ENCODE results near the gene LRFN4.

GRCh38 chr11:66904981-66905521 lies 48.2 kb downstream of the LRFN4 start:
- TF ChIP-seq HDAC2 (IDR thresholded peaks at IDR 0.05; ENCODE audit: borderline replicate concordance in 1 of 2, low read depth in 2 of 2, low read length in 2 of 2) (no peak), KDM1A (IDR thresholded peaks at IDR 0.05; ENCODE audit: borderline replicate concordance, low read length) (no peak), JUND (IDR thresholded peaks at IDR 0.05; ENCODE audit: low read length) (no peak), POLR2AphosphoS5 (IDR thresholded peaks at IDR 0.05; ENCODE audit: low read depth, low read length) (no peak), CTCF (IDR thresholded peaks at IDR 0.05; ENCODE audit: control extremely low read depth in 1 of 3, insufficient read depth in 1 of 3, low read depth in 1 of 3, low read length in 3 of 3) (no peak), USF2 (IDR thresholded peaks at IDR 0.05; ENCODE audit: low read length) (no peak), SIN3A (conservative IDR thresholded peaks at IDR 0.05 in 1 of 2, IDR thresholded peaks at IDR 0.05 in 1 of 2; ENCODE audit: low read depth in 1 of 2, low read length in 2 of 2) (no peak), JUN (IDR thresholded peaks at IDR 0.05; ENCODE audit: low read depth, low read length) (no peak), CHD2 (IDR thresholded peaks at IDR 0.05; ENCODE audit: low read length) (no peak)

All from H1 (cell line).